ENCODE results near the gene COPZ1. TPM values are rescaled to one million over a fixed set of nuclear protein-coding genes. Genes with fewer than 3 reads are reported as not detected.

Gene COPZ1
- total RNA-seq, 1 donor from 2014 or later: 129 TPM

DNA sequence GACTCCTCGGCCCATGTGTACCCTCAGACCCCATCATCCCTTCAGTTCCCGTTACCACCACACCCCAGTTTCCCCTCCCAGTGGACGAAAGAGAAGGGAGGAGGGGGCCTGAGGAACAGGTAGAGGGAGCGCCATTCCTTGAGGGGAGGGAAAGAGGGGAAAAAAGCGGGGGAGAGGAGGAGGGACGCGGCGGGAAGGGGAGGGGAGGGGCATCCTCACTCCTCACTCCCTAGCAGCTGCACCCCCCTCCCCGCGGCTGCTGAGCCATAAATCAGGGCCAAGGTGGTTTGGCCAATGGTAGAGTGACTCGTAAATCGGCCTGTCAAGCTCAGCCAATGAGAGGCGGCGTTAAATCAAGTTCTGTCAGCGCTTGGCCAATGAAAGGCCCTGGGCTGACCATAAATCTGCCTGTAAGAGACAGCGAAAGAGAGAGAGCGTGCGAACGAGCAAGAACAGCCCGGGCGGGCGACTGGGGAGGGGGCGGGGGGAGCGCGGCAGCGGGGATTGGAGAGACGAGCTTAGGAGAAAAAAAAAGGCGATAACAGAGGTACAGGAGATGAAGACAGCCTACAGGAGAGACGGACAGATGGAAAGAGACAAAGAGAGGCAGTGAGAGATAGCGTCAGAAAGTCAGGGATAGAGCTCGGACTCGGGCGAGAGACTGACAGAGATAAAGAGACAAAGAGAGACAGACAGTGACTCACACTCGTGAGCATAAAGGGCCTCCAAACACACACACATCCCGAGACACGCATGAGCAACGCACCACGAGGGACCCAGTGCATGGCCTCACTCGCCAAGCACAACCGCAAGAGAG is 34.2 kb downstream of the COPZ1 start:
- intact Hi-C loops (cut with DNase I): no loop called here
- peak; percentile 95 for DNase-seq
- ATAC-seq: peak; percentile 96 to 97
- TF ChIP-seq, protein P1, sequence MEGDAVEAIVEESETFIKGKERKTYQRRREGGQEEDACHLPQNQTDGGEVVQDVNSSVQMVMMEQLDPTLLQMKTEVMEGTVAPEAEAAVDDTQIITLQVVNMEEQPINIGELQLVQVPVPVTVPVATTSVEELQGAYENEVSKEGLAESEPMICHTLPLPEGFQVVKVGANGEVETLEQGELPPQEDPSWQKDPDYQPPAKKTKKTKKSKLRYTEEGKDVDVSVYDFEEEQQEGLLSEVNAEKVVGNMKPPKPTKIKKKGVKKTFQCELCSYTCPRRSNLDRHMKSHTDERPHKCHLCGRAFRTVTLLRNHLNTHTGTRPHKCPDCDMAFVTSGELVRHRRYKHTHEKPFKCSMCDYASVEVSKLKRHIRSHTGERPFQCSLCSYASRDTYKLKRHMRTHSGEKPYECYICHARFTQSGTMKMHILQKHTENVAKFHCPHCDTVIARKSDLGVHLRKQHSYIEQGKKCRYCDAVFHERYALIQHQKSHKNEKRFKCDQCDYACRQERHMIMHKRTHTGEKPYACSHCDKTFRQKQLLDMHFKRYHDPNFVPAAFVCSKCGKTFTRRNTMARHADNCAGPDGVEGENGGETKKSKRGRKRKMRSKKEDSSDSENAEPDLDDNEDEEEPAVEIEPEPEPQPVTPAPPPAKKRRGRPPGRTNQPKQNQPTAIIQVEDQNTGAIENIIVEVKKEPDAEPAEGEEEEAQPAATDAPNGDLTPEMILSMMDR (IDR thresholded peaks at IDR 0.05): no peak
- H3K9me3 ChIP-seq: no peaks in the 10 kb centered on the region
- no peaks in the 10 kb centered on the region for H3K36me3 ChIP-seq
- H3K4me1 ChIP-seq: peaks cover 31% of the 10 kb centered on the region
- H3K27me3 ChIP-seq (ENCODE audit: low read depth): no peaks in the 10 kb centered on the region
- H3K27ac ChIP-seq: peak overlapping the region; percentile 84
- H3K4me3 ChIP-seq: peak overlapping the region; percentile 64

DNA sequence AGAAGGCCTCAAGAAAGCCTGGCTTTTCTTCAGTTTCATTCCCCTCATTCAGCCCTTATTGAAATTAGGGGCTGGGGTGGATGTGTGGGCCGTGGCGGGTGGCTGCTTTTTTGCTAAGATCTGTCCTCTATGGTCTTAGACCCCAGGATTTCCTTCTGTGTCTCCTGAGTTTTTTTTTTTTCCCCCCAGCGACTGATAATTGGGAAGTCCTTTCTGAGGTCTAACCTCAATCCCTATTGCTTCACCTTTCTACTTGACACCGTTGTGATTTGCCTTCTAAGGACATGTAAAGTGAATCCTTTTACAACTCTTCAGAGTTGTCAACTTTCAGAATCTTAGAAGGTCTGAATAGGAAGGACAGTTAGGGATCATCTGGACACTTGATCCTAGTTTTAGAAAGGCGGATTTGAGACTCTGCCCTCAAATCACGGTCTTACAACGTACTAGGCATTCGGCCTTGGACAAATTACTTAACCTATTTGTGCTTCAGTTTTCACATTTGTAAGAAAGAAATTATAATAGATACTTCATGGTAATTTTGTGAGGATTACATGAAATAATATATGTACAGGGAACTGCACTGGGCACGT is 34.9 kb downstream of the COPZ1 start:
- H3K4me1 ChIP-seq: peaks cover 31% of the 10 kb centered on the region
- H3K9me3 ChIP-seq: no peaks in the 10 kb centered on the region
- H3K36me3 ChIP-seq: no peaks in the 10 kb centered on the region
- H3K27ac ChIP-seq: peak overlapping the region; percentile 84
- H3K4me3 ChIP-seq: peak overlapping the region; percentile 64
- H3K27me3 ChIP-seq (ENCODE audit: low read depth): no peaks in the 10 kb centered on the region
- intact Hi-C loops (cut with DNase I): no loop called here
- no peak for DNase-seq
- TF ChIP-seq, protein P1 (IDR thresholded peaks at IDR 0.05): no peak
- ATAC-seq: no peak

DNA sequence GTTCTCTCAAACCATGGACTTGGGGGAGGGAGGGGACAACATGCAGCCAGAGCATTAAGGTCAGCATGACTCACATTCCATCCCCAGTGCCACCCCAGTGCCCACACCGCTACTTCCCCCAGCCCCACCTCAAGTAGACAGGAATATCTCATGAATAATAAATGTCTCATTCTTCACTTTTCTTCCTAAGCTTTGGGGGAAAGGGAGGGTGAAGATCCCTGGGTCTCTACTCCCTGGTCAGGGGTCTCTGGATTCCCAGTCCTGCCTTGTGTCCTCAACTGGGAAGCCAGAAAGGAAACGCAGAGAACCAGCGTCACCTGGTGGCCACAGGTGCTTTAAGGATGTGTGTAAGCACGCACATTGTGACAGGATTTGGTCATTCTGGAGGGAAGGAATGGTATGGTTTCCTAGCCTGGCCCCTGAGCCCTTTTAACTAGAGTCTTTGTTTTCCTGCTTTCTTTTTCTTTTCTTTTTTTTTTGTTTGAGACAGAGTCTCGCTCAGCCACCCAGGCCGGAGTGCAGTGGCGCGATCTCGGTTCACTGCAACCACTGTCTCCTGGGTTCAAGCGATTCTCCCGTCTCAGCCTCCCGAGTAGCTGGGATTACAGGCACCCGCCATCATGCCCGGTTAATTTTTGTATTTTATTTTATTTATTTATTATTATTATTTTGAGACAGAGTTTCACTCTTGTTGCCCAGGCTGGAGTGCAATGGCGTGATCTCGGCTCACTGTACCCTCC is 36.0 kb downstream of the COPZ1 start:
- no peaks in the 10 kb centered on the region for H3K36me3 ChIP-seq
- ATAC-seq (peak in 1 of 2 donors; percentile 42), DNase-seq (peak; percentile 85)
- no peak overlapping the region for H3K4me3 ChIP-seq
- H3K9me3 ChIP-seq: no peaks in the 10 kb centered on the region
- H3K27me3 ChIP-seq (ENCODE audit: low read depth): no peaks in the 10 kb centered on the region
- intact Hi-C loops (cut with DNase I): no loop called here
- TF ChIP-seq, protein P1 (IDR thresholded peaks at IDR 0.05): peak; percentile 73
- peaks cover 30% of the 10 kb centered on the region for H3K4me1 ChIP-seq
- H3K27ac ChIP-seq: no peak overlapping the region

DNA sequence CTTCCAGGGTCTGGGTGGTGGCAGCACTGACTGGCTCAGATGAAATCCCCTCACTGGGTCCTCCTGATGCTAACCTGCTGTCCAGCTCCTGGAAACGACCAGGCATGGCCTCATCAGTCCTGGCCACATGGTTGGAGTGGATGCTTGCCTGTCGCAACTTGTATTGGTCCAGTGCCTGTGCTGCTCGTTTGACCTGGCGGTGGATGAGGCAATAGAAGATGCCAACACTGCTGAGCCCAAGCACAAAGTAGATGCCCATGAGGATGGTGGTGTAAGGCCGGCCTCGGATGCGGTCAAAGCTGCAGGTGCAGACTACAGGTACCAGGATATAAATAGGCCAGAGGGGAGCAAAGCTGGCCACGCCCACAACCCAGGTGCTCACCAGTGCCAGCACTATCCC is 38.1 kb downstream of the COPZ1 start:
- no peak for ATAC-seq
- DNase-seq: no peak
- no peaks in the 10 kb centered on the region for H3K9me3 ChIP-seq
- no peaks in the 10 kb centered on the region for H3K36me3 ChIP-seq
- no peak overlapping the region for H3K27ac ChIP-seq
- TF ChIP-seq, protein P1 (IDR thresholded peaks at IDR 0.05): no peak
- H3K27me3 ChIP-seq (ENCODE audit: low read depth): no peaks in the 10 kb centered on the region
- H3K4me1 ChIP-seq: peaks cover 18% of the 10 kb centered on the region
- H3K4me3 ChIP-seq: no peak overlapping the region
- intact Hi-C loops (cut with DNase I): no loop called here

DNA sequence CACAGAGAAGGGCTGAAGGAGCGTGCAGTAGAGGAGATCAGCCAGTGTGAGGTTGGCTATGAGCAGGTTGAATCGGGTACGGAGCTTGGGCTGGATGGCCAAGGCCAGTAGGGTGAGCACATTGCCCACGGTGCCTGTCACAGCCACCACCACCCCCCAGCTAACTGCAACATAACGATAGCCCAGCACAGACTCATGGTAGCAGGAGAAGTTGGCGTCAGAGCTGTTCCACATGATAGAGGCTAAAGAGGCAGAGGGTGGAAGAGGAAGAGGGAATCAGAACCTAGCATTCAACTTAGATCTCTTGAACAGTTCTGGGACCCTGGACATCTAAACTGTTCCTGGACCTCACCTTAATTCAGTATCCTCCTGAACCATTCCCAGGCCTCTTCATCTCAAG is 38.7 kb downstream of the COPZ1 start:
- intact Hi-C loops (cut with DNase I): no loop called here
- Histone ChIP-seq H3K27ac (no peak overlapping the region), H3K36me3 (no peaks in the 10 kb centered on the region), H3K9me3 (no peaks in the 10 kb centered on the region), H3K27me3 (ENCODE audit: low read depth) (no peaks in the 10 kb centered on the region), H3K4me3 (no peak overlapping the region), H3K4me1 (peaks cover 18% of the 10 kb centered on the region)
- ATAC-seq: no peak
- DNase-seq: no peak
- TF ChIP-seq, protein P1 (IDR thresholded peaks at IDR 0.05): no peak
